Suppressor macrophage (primary cell): ENCODE measurements around the gene EPHA6.
"Not testable (repeated sequence)": the region's sequence is repeated elsewhere in the genome, so short reads cannot be mapped to it uniquely, and the experiment has no call there.

Experiments used
- DNase-seq, 4 experiments: peaks; one replicate each; pipeline ENCODE4 v3.0.0-alpha.2; 2020 to 2022

Gene EPHA6

DNA sequence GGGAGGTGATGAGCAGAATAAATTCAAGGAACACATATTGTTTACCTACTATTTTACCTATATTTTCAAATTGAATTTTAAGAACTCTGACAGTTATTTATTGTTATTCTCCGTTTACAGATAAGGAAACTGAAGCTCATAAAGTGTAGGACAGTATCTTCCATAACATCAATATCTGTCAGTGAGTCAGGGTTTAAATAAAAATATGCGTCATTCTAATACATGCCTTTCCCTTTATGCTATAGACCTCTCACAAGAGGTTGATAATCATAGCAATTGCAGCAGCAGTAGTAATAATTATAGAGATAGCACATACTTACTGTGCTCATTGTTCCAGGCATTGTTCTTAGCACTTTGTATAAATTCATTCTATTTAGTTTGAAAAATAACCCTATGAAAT, 101.1 kb downstream of the EPHA6 start:
- DNase-seq = no peak

DNA sequence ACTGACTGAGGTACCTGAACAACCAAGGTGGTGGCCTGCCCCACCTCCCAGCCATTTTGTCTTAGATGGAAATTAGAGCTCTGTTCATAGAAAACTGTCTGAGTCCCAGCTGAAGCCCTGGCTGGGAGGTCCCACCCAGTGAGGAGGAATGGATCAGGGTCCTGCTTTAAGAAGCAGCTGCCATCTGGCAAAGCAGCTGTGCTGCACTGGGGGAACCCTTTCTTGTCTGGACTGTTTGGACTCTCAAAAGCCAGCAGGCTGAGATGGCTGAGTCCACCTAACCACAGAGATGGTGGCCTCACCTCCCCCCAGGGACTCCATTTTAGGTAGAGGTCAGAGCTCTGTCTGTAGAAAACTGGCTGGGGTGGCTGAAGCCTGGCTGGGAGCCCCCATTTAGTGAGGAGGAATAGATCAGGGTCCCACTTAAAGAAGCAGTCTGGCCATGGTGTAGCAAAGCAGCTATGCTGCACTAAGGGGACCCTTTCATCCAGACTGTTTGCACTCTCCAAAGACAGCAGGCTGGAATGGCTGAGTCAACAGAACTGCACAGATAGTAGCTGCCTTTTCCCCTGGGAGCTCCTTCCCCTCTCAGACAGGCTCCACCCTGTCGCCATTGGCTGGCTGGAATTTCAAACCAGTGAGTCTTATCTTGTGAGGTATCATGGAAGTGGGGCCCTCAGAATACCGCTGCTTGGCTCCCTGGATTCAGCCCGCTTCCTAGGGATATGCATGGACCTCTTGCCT, 116.9 kb downstream of the EPHA6 start:
- DNase-seq = no peak

GRCh38 chr3:96942131-96942530, 127.7 kb downstream of the EPHA6 start:
- not testable (repeated sequence) for DNase-seq

GRCh38 chr3:96958856-96959255, 144.5 kb downstream of the EPHA6 start:
- DNase-seq = no peak

DNA sequence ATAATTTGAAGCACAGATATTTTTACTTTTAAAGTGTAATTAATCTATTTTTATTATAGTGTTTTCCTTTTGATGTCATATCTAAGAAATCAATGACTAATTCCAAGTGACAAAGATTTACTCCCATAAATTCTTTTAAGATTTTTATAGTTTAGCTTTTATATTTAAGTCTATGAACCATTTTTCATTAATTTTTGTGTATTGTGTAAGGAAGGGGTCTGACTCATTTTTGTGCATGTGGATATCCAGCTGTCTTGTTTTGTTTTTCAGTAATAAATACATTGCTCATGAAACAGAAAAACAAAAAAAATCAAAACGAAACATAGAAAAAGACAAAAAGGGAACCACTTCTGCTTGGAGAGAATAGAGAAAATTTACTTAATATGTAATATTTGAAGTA, 145.1 kb downstream of the EPHA6 start:
- no peak for DNase-seq

- DNase-seq = no peak
Measured at GRCh38 chr3:96959901-96960641, 145.7 kb downstream of the EPHA6 start.

- no peak for DNase-seq
Measured at GRCh38 chr3:96960661-96961330, 146.4 kb downstream of the EPHA6 start.

- no peak for DNase-seq
Measured at GRCh38 chr3:96961576-96961975, 147.2 kb downstream of the EPHA6 start.

DNA sequence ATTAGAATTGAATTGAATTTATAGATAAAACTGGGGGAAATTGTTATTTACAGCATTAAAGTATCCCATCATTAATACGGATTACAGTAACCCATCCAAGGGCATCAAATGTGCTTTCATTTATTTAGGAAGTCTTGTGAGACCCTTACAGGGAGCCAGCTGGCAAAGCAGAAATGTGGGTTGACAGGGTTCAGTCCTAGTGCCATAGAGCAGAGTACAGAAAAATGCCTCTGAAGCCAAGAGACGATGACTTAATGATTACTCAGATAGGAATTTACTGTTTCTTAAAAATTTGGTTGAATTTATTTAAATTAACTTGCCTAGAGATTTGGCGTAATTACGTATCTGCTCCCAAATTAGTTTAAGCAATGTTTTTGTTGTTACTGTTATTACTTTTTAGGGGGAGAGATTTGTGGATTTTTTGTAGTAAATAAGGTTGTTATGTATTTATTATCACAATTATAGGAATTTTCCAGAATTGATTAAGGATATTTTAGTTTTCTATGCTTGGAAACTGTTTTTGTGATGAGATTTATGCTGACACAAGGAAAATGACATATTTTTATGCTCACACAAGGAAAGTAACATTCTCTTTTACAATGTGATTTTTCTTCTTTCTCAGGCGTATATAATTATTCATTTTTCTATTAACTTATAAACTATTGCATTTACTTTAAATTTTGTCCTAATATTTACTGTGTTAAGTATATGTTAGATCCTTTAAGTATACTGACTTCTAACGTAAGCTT, 152.0 kb downstream of the EPHA6 start:
- DNase-seq = no peak

DNA sequence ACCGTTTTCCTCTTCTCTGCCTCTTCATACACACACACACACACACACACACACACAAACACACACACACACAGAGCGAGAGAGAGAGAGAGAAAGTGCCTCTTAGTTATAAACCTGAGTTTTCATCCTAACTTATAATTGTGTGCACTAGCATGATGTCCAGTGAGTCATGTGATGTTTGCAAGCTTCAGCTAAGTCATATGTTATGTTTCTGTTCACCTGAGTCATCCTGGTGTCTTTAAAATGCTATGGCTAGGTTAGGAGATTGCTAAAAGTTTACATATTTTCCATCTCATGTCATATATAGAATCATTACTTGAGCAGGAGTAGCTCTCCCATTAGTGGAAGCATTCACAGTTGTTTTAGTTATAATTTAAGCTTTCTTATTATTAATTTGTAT, 155.8 kb downstream of the EPHA6 start:
- no peak for DNase-seq

DNA sequence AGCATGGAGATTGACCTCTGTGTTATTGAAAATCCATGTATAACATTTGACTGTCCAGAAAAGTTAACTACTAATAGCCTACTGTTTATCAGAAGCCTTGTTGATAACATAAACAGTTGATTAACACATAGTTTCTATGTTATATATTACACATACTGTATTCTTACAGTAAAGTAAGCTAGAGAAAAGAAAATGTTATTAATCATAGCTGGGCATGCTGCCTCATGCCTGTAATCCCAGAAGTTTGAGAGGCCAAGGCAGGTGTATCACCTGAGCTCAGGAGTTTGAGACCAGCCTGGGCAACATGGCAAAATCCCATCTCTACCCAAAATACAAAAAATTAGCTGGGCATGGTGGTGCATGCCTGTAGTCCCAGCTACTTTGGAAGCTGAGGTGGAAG, 163.3 kb downstream of the EPHA6 start:
- no peak for DNase-seq

- DNase-seq = not testable (repeated sequence)
Measured at GRCh38 chr3:96983716-96984115, 169.3 kb downstream of the EPHA6 start.

DNA sequence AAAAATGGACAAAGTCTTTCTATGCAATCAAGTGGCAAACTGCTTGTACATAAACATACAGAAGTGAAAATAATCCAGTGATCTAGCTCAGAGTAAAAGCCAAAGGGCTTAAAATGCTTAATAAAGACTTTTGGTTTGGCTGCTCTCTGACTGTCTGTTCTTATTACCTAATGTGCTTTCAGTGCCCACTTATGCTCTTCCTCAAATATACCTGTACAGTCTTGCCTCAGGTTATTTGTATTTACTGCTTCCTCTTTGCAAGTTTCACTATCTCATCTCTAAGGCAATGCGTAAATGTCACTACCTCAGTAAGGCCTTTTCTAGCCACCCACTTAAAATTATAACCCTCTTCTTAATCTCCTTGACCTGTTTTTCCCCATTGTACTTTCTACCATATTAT, 171.8 kb downstream of the EPHA6 start:
- no peak for DNase-seq

DNA sequence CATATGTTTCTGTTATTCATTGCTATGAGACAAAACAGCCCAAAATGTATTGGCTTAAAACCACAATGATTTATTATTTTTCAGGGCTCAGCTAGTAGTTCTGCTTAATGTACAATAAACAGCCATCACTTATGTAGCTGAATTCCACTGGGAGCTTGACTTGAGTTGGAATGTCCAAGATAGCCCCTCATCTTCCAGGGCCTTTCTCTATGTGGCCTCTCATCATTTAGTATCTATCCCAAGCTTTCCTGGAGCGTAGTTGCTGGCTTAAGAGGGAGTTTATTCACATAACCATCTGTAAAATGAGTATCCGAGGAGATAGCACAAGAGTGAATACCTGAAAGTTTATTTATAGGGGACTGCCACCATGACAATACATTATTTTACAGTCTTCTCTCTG, 176.8 kb downstream of the EPHA6 start:
- no peak for DNase-seq

- no peak for DNase-seq
Measured at GRCh38 chr3:96991800-96992365, 177.5 kb downstream of the EPHA6 start.

DNA sequence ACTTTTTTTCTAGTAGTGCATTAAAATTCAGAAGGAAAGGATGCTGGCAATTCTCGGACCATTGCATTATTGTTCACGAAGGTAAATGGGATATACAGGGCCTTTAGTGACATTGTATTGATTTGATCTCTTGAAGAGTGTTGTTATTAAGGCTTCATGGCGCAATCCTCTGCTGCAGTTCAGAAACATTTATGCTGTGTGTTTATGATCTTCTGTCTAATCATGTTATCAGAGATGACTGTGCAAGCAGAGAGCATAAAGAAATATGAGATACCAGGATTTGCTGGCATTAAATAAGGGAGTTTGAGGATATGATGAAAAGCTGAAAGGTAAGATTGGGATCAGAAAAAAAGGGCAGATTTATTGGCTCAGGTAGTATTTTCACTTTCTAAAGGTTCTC, 180.6 kb downstream of the EPHA6 start:
- no peak for DNase-seq

GRCh38 chr3:96996009-96996408, 181.6 kb downstream of the EPHA6 start:
- no peak for DNase-seq

GRCh38 chr3:97001611-97002010, 187.2 kb downstream of the EPHA6 start:
- no peak for DNase-seq

DNA sequence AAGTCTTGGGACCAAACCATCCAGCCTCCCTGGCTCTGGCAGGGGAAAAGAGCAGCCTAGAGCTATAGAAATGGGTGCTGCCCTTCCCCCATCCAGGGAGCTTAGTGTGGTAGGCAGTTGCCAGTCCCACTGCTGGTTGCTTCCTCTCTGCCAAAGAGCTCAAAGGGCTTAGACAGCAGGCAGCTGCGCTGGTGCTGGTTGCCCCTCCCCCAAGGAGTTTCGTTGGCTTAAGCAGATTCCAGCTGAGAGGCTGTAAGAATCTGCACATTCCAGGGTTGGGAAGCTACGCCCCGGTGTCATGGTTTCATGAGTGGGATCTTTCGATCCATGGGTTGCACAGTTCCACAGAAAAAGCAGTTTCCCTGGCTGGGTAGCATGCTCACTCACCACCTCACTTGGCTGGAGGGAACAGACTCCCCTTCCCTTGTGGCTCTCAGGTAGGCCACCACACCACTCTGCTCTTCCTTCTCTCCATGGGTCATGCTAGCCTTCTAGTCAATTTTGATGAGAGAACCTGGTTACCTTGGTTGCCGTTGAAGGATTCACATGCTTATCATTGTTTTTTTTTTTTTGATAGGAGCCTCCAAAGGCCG, 195.1 kb downstream of the EPHA6 start:
- no peak for DNase-seq

GRCh38 chr3:97010881-97011657, 196.7 kb downstream of the EPHA6 start:
- DNase-seq = no peak

GRCh38 chr3:97021778-97022177, 207.4 kb downstream of the EPHA6 start:
- DNase-seq = no peak
